ENCODE measurements around the gene SYNE3. TPM values are rescaled to one million over a fixed set of nuclear protein-coding genes. Genes with fewer than 3 reads are reported as not detected.
"Not testable (repeated sequence)": the region's sequence is repeated elsewhere in the genome, so short reads cannot be mapped to it uniquely, and the experiment has no call there.

SYNE3 gene
- total RNA-seq, 1 experiment from 2014 or later: 0.75 TPM

GRCh38 chr14:95523815-95524448 is 7.5 kb upstream of the SYNE3 start:
- no peak for DNase-seq (ENCODE audit: low spot score)

GRCh38 chr14:95523051-95523814 is 6.8 kb upstream of the SYNE3 start:
- no peak for DNase-seq (ENCODE audit: low spot score)

GRCh38 chr14:95522556-95522955 is 6.1 kb upstream of the SYNE3 start:
- no peak for DNase-seq (ENCODE audit: low spot score)

- no peak for DNase-seq (ENCODE audit: low spot score)
These were observed 5.7 kb upstream of the SYNE3 start for GRCh38 chr14:95522116-95522515.

- no peak for DNase-seq (ENCODE audit: low spot score)
These were observed 4.6 kb upstream of the SYNE3 start for GRCh38 chr14:95521001-95521400.

GRCh38 chr14:95520346-95520745 is 3.9 kb upstream of the SYNE3 start:
- DNase-seq (ENCODE audit: low spot score): no peak

GRCh38 chr14:95519699-95520098 is 3.2 kb upstream of the SYNE3 start:
- peak; percentile 62 for DNase-seq (ENCODE audit: low spot score)

GRCh38 chr14:95518045-95518751 is 1.7 kb upstream of the SYNE3 start:
- no peak for DNase-seq (ENCODE audit: low spot score)

GRCh38 chr14:95515596-95516552 is 576 bp downstream of the SYNE3 start:
- DNase-seq (ENCODE audit: low spot score): peak; percentile 44

GRCh38 chr14:95515080-95515489 is 1.4 kb downstream of the SYNE3 start:
- DNase-seq (ENCODE audit: low spot score): no peak

GRCh38 chr14:95514131-95515079 is 2.0 kb downstream of the SYNE3 start:
- no peak for DNase-seq (ENCODE audit: low spot score)

GRCh38 chr14:95513291-95513690 is 3.2 kb downstream of the SYNE3 start:
- no peak for DNase-seq (ENCODE audit: low spot score)

- DNase-seq (ENCODE audit: low spot score): no peak
These were observed 4.8 kb downstream of the SYNE3 start for GRCh38 chr14:95511687-95512086.

GRCh38 chr14:95510804-95511203 is 5.6 kb downstream of the SYNE3 start:
- no peak for DNase-seq (ENCODE audit: low spot score)

GRCh38 chr14:95510344-95510743 is 6.1 kb downstream of the SYNE3 start:
- not testable (repeated sequence) for DNase-seq (ENCODE audit: low spot score)

- no peak for DNase-seq (ENCODE audit: low spot score)
These were observed 7.0 kb downstream of the SYNE3 start for GRCh38 chr14:95509495-95509894.

- no peak for DNase-seq (ENCODE audit: low spot score)
These were observed 8.1 kb downstream of the SYNE3 start for GRCh38 chr14:95508377-95508776.

- DNase-seq (ENCODE audit: low spot score): peak; percentile 97
These were observed 8.7 kb downstream of the SYNE3 start for GRCh38 chr14:95507701-95508103.

- DNase-seq (ENCODE audit: low spot score): peak; percentile 97
These were observed 9.3 kb downstream of the SYNE3 start for GRCh38 chr14:95507174-95507573.

GRCh38 chr14:95505030-95505589 is 11.3 kb downstream of the SYNE3 start:
- DNase-seq (ENCODE audit: low spot score): no peak

All from H4 (cell line).